Measurements from ENCODE around the gene TSC1. TPM values are rescaled to one million over a fixed set of nuclear protein-coding genes. Genes with fewer than 3 reads are reported as not detected.

TSC1 gene
- total RNA-seq, 1 experiment from 2014 or later, result 29.4 TPM

- no peak for DNase-seq (ENCODE audit: low read depth)
Observed at GRCh38 chr9:132863096-132863495, 81.3 kb downstream of the TSC1 start.

- no peak for DNase-seq (ENCODE audit: low read depth)
Observed at GRCh38 chr9:132862533-132862932, 81.9 kb downstream of the TSC1 start.

- DNase-seq (ENCODE audit: low read depth), result no peak
Observed at GRCh38 chr9:132861666-132862065, 82.8 kb downstream of the TSC1 start.

GRCh38 chr9:132858751-132859150, 85.7 kb downstream of the TSC1 start:
- DNase-seq (ENCODE audit: low read depth), result no peak

GRCh38 chr9:132857616-132858342, 86.6 kb downstream of the TSC1 start:
- no peak for DNase-seq (ENCODE audit: low read depth)

GRCh38 chr9:132857031-132857430, 87.4 kb downstream of the TSC1 start:
- no peak for DNase-seq (ENCODE audit: low read depth)

- DNase-seq (ENCODE audit: low read depth), result no peak
Observed at GRCh38 chr9:132855904-132856303, 88.5 kb downstream of the TSC1 start.

- DNase-seq (ENCODE audit: low read depth), result no peak
Observed at GRCh38 chr9:132854832-132855231, 89.6 kb downstream of the TSC1 start.

- no peak for DNase-seq (ENCODE audit: low read depth)
Observed at GRCh38 chr9:132853482-132853881, 90.9 kb downstream of the TSC1 start.

GRCh38 chr9:132849185-132849706, 95.2 kb downstream of the TSC1 start:
- no peak for DNase-seq (ENCODE audit: low read depth)

GRCh38 chr9:132846918-132847515, 97.4 kb downstream of the TSC1 start:
- DNase-seq (ENCODE audit: low read depth), result no peak

GRCh38 chr9:132846109-132846917, 98.1 kb downstream of the TSC1 start:
- no peak for DNase-seq (ENCODE audit: low read depth)

- DNase-seq (ENCODE audit: low read depth), result no peak
Observed at GRCh38 chr9:132842124-132843044, 102.0 kb downstream of the TSC1 start.

Other genes with a start within 250 kb of the TSC1 start
- 0.34 TPM in 1 of 2 replicates, not detected in the other for gene AK8, start 66.3 kb downstream of the TSC1 start, total RNA-seq (2014; rRNA removed; shearing (Covaris generic))
- 0.91 and 3.0 TPM in 2 replicates for gene SPACA9, start 65.7 kb downstream of the TSC1 start, total RNA-seq (2014; rRNA removed; shearing (Covaris generic))
- gene GFI1B, start 34.1 kb upstream of the TSC1 start, total RNA-seq (2014; rRNA removed; shearing (Covaris generic)), result 0.30 TPM in 1 of 2 replicates, not detected in the other
- 53.7 and 81.1 TPM in 2 replicates for gene GTF3C5, start 86.4 kb upstream of the TSC1 start, total RNA-seq (2014; rRNA removed; shearing (Covaris generic))
- gene CEL, start 117.4 kb upstream of the TSC1 start, total RNA-seq (2014; rRNA removed; shearing (Covaris generic)), result 0.17 and 0.39 TPM in 2 replicates
- gene RALGDS, start 176.6 kb upstream of the TSC1 start, total RNA-seq (2014; rRNA removed; shearing (Covaris generic)), result 6.1 and 11.8 TPM in 2 replicates
- 0.05 and 0.44 TPM in 2 replicates for gene GBGT1, start 219.3 kb upstream of the TSC1 start, total RNA-seq (2014; rRNA removed; shearing (Covaris generic))